Superior temporal gyrus (tissue), 1 donor: Measurements from ENCODE around the gene SF3A2.
"Not testable (repeated sequence)": the region's sequence is repeated elsewhere in the genome, so short reads cannot be mapped to it uniquely, and the experiment has no call there.

Source experiments
- DNase-seq: peaks from one replicate; pipeline ENCODE4 v3.0.0-alpha.2; 2016; ENCODE audit errors: extremely low spot score

Gene SF3A2

GRCh38 chr19:2236314-2237050 lies at the start of gene SF3A2, which contains the start of gene PLEKHJ1:
Gene SF3A2, plus strand, starts transcription at chr19:2236824. Its CDS starts 6,595 bp downstream, at chr19:2243419.
Gene PLEKHJ1, minus strand, starts transcription at chr19:2236329. Its CDS starts 81 bp downstream, at chr19:2236248.
- DNase-seq, result peak; percentile 95

GRCh38 chr19:2187159-2187558 lies 49.5 kb upstream of the SF3A2 start:
- no peak for DNase-seq

GRCh38 chr19:2188708-2189385 lies 47.8 kb upstream of the SF3A2 start:
- no peak for DNase-seq

GRCh38 chr19:2189880-2190279 lies 46.7 kb upstream of the SF3A2 start:
- no peak for DNase-seq

GRCh38 chr19:2190848-2191455 lies 45.7 kb upstream of the SF3A2 start:
- no peak for DNase-seq

- no peak for DNase-seq
Observed at GRCh38 chr19:2191456-2192310, 44.9 kb upstream of the SF3A2 start.

- no peak for DNase-seq
Observed at GRCh38 chr19:2192862-2193261, 43.8 kb upstream of the SF3A2 start.

- DNase-seq, result no peak
Observed at GRCh38 chr19:2193807-2194206, 42.8 kb upstream of the SF3A2 start.

- no peak for DNase-seq
Observed at GRCh38 chr19:2194513-2195078, 42.0 kb upstream of the SF3A2 start.

- no peak for DNase-seq
Observed at GRCh38 chr19:2195361-2195760, 41.3 kb upstream of the SF3A2 start.

- DNase-seq, result no peak
Observed at GRCh38 chr19:2195914-2196313, 40.7 kb upstream of the SF3A2 start.

GRCh38 chr19:2197270-2197669 lies 39.4 kb upstream of the SF3A2 start:
- no peak for DNase-seq

- DNase-seq, result no peak
Observed at GRCh38 chr19:2198317-2198716, 38.3 kb upstream of the SF3A2 start.

GRCh38 chr19:2199215-2199614 lies 37.4 kb upstream of the SF3A2 start:
- DNase-seq, result no peak

- no peak for DNase-seq
Observed at GRCh38 chr19:2199861-2200623, 36.6 kb upstream of the SF3A2 start.

- not testable (repeated sequence) for DNase-seq
Observed at GRCh38 chr19:2200624-2201294, 35.9 kb upstream of the SF3A2 start.

GRCh38 chr19:2201473-2202148 lies 35.0 kb upstream of the SF3A2 start:
- DNase-seq, result no peak

- no peak for DNase-seq
Observed at GRCh38 chr19:2202366-2202765, 34.3 kb upstream of the SF3A2 start.

- no peak for DNase-seq
Observed at GRCh38 chr19:2207008-2207407, 29.6 kb upstream of the SF3A2 start.
